Left lobe of liver (tissue), 2 donors: Measurements from ENCODE around the gene TGFBR2. TPM values are rescaled to one million over a fixed set of nuclear protein-coding genes. Genes with fewer than 3 reads are reported as not detected.

Experiments
- ATAC-seq: fragments of 200-7000 bp; cut with Tn5 transposase; one replicate; pipeline ENCODE4 v1.9.1; 2020; ENCODE audit warnings: mild to moderate bottlenecking, moderate library complexity
- DNase-seq: peaks from one replicate; pipeline ENCODE4 v3.0.0-alpha.2; 2020; ENCODE audit warnings: low spot score
- total RNA-seq: library from RNA; stranded (reverse); gene quantifications from one replicate; pipeline ENCODE4 v1.2.1, GENCODE V29; 2021
- donor health status: DM: no; HTN: no; CAD: no; lungs with moderate emphysema.
- donor health status: DM: no; HTN: yes; CAD: no.

TGFBR2 gene
- total RNA-seq, 1 donor from 2014 or later: 26.9 TPM

DNA sequence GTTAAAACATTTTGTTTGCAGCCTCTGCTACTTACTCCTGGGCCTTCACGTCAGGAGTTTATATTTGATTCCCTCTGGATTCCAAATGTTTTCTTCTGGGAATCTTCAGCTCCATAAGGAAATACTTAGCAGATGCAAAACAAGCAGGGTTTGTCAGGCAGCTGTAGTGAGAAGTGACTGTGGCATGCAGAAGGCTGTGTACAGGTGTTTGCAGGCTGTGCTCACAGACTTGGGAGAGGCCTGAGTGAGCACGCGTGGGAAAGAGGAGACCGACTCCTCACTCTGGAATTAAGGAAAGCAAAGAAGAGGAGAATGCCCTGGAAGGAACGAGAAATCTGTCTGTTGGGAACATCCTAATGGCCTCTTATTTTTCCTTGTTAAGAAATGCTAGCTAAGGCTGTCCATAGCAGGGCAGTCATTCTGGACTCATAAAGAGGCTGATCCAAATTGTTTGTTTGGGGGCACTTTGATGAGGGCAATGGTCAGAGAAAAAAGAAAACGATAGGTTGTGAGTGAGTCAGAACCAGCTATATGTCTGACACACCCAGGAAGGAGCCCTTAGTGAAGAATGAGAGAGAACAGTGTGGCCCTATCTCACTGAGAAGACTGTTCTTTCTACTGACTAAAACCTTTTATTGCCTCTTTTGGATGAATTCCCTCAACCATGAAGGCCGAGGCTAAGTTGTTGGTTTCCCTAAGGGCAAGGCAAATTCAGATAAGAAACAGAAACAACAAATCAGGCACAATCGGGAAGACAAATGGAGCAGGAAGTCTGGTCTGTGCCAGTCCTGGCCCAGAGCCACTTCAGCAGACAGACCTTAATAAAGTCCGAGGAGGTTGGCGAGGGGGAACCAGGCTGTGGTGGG, 82.6 kb downstream of the TGFBR2 start:
- peak; percentile 14 for ATAC-seq
- no peak for DNase-seq

GRCh38 chr3:30690199-30690598, 83.8 kb downstream of the TGFBR2 start:
- no peak for DNase-seq
- no peak for ATAC-seq

DNA sequence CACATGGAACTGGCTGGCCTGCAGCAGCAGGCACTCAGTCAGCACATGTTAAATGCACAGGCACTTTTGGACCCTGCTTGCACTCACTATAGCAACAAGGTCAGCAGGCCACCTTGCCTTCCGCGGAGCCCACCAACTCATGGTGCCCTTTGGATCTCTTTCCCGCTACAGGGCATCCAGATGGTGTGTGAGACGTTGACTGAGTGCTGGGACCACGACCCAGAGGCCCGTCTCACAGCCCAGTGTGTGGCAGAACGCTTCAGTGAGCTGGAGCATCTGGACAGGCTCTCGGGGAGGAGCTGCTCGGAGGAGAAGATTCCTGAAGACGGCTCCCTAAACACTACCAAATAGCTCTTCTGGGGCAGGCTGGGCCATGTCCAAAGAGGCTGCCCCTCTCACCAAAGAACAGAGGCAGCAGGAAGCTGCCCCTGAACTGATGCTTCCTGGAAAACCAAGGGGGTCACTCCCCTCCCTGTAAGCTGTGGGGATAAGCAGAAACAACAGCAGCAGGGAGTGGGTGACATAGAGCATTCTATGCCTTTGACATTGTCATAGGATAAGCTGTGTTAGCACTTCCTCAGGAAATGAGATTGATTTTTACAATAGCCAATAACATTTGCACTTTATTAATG, 85.0 kb downstream of the TGFBR2 start:
- ATAC-seq: no peak
- DNase-seq: no peak

- DNase-seq (no peak), ATAC-seq (peak; percentile 43)
Observed at GRCh38 chr3:30691944-30692343, 85.5 kb downstream of the TGFBR2 start.

DNA sequence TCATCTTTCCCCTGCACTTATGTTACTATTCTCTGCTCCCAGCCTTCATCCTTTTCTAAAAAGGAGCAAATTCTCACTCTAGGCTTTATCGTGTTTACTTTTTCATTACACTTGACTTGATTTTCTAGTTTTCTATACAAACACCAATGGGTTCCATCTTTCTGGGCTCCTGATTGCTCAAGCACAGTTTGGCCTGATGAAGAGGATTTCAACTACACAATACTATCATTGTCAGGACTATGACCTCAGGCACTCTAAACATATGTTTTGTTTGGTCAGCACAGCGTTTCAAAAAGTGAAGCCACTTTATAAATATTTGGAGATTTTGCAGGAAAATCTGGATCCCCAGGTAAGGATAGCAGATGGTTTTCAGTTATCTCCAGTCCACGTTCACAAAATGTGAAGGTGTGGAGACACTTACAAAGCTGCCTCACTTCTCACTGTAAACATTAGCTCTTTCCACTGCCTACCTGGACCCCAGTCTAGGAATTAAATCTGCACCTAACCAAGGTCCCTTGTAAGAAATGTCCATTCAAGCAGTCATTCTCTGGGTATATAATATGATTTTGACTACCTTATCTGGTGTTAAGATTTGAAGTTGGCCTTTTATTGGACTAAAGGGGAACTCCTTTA, 86.2 kb downstream of the TGFBR2 start:
- ATAC-seq: peak; percentile 40
- DNase-seq: no peak

DNA sequence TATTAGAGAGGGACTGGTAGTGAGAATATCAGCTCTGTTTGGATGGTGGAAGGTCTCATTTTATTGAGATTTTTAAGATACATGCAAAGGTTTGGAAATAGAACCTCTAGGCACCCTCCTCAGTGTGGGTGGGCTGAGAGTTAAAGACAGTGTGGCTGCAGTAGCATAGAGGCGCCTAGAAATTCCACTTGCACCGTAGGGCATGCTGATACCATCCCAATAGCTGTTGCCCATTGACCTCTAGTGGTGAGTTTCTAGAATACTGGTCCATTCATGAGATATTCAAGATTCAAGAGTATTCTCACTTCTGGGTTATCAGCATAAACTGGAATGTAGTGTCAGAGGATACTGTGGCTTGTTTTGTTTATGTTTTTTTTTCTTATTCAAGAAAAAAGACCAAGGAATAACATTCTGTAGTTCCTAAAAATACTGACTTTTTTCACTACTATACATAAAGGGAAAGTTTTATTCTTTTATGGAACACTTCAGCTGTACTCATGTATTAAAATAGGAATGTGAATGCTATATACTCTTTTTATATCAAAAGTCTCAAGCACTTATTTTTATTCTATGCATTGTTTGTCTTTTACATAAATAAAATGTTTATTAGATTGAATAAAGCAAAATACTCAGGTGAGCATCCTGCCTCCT, 87.2 kb downstream of the TGFBR2 start:
- DNase-seq: no peak
- peak; percentile 92 for ATAC-seq

- DNase-seq: no peak
- ATAC-seq: no peak
Observed at GRCh38 chr3:30694148-30694547, 87.7 kb downstream of the TGFBR2 start.

DNA sequence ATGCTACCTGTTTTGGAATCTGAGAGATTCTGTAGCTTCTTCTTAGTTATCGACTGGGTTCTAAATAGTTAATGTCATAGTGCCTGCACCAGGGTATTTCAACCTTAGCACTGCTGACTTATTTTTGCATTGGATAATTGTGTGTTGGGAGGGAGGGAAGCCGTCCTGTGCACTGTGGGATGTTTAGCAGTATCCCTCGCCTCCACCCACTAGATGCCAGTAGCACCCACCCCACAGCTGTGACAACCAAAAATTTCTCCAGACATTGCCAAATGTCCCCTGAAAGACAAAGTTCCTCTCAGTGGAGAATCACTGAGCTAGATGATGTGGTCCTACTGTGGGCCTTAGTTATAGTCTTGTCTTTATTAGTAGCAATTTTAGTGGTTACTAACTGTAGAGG, 88.3 kb downstream of the TGFBR2 start:
- ATAC-seq (no peak), DNase-seq (no peak)

- DNase-seq: no peak
- ATAC-seq: no peak
Observed at GRCh38 chr3:30695302-30696061, 89.1 kb downstream of the TGFBR2 start.

GRCh38 chr3:30696403-30696819, 90.0 kb downstream of the TGFBR2 start:
- ATAC-seq (no peak), DNase-seq (no peak)

DNA sequence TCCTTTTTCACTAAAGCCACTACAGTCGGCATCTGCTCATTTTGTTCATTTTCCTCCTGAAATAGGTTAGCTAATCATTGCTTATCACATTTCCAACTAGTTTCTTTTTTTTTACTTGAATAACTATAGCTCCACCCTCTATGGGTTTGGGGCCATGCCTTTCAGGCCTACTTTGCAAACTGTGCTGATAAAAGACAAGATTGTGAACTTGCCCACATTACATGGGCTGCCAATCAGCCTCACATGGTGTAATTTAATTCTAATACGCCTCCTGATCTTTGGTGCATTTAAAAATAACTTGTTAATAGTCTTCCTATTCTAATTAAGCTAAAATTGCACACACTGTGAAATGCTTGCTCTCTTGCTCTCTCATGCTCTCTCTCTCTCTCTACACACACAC, 90.5 kb downstream of the TGFBR2 start:
- no peak for DNase-seq
- no peak for ATAC-seq

DNA sequence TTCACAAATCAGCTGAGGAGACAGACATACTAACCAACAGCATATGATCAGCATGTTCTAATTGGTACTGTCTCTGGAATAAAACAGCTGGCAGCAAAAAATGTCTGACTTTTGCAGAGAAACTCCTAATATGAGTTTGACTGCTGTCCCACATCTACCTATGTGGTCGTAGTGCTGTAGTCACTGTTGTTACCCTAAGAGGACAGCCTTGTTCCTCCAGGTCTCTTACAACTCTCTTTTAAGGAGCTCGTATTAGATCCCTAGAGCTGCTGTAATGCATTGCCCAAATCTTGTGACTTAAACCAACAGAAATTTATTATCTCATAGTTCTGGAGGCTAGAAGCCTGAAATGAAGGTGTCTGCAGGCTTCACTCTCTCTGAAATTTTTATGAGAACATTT, 92.1 kb downstream of the TGFBR2 start:
- ATAC-seq (no peak), DNase-seq (no peak)

DNA sequence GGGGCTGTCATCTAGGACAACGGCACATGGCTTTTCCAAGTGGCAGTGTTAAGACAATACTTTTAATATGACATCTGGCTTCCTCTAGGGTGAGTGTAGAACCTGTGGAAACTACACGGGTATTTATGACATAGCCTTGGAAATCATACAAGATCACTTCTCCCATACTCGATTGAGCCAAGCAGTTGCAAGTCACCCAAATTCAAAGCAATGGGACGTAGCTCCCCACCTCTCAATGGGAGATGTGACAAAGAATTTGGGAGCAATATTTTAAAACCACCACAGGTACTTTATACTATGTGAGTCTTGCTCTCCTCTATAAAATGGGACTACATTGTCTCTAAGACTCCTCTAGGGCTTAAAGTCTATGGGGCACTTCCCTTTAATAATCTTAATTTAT, 93.5 kb downstream of the TGFBR2 start:
- ATAC-seq (no peak), DNase-seq (no peak)

DNA sequence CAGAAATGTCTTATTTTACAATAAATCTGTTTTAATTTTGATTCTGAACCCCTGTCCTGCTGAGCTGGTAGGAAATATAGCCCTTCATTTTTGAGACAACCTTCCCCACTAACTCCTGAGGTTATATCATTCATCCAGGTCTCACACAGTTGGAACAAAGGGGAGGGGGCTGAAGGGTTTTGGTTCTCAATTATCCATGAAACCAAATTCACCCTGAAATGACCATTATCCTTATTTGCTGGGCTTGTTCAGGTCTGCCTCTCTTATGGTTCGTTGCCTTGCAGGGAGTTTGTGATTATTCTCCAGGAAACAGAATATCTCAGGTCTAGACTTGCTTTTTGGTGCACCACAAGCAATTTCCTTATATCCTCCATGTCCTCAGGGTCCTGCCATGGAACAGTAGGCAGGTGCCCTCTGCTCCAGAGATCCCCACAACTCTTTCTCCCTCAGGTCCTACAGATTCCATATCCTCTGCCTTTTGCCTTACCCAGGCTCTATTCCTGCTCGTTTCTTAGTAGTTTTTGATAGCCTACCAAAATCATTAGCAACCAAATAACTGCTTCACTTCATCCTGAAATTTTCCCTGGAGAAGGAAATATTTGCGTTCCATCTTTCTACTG, 94.4 kb downstream of the TGFBR2 start:
- DNase-seq: no peak
- ATAC-seq: no peak

DNA sequence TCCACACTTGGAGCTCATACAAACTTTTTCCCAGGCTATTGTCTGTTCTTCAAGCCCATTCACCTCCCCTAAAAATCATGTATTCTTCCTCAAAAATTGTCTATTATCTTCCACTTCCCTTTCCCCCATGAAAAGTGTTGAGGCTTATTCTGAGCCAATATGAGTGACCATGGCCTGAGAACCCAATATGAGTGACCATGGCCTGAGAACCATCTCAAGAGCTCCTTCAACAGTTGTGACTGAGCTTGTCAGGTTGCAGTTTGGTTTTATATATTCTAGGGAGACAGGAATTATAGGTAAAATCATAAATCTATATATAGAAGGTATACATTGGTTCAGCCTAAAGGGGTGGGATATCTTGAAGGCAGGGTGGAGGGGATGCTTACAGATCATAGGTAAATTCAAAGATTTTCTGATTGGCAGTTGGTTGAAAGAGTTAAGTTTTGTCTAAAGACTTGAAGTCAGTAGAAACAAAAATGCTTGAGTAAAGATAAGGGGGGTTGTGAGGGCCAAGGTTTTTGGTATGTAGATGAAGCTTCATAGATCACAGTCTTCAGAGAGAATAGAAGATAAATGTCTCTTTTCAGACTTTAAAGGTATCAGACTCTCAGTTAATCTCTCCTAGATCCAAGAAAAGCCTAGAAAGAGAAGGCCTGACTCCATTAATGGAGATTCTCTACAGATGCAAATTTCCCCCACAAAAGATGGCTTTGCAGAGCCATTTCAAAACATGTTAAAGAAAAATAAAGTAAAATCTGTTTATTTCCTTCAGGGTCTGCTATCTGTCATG, 95.8 kb downstream of the TGFBR2 start:
- ATAC-seq (no peak), DNase-seq (no peak)

- no peak for ATAC-seq
- no peak for DNase-seq
Observed at GRCh38 chr3:30702828-30703397, 96.5 kb downstream of the TGFBR2 start.

- no peak for DNase-seq
- ATAC-seq: no peak
Observed at GRCh38 chr3:30704931-30705890, 98.8 kb downstream of the TGFBR2 start.

DNA sequence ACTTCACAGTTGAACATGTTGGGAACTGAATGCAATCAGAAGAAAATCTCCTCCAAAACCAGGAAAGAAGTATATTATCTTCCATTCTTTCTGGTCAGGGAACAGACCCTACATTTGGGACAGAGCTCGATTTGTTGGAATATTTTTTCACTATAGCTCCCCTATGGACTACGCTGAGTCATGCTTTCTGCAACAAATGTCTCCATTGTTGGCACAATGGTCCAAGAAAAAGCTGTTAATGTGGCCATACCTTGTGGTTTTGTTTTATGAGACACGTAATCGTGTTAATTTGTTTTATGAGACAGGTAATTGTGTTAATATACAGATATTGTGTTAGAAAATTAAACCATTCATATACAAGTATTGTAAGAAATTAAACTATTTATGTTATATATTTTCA, 101.4 kb downstream of the TGFBR2 start:
- ATAC-seq (no peak), DNase-seq (no peak)
